NK-92 (cell line): ENCODE measurements around the gene DOCK8.

Experiments
- DNase-seq: peaks from one replicate; lab custom pipeline; 2025; ENCODE audit not compliant: unreplicated experiment; lab: John Stamatoyannopoulos, UW

Gene DOCK8

DNA sequence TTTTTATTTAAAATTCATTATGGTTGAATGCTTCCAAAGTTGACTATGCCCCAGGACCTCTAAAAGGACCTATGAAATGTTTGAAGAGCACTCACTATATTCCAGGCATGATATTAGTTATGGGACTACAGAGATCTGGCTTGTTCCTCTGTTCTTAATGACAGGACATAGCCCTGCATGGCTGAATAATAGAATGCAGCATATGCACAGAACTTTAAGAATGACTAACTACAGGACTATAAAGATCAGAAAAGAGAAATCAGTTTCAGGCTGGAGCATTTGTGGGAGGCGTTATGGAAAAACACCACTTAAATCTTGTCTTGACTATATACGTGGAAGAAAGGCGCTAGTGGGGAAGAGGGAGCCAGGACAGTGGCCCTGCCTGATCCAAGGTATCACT, 239.2 kb downstream of the DOCK8 start:
- DNase-seq = no peak

DNA sequence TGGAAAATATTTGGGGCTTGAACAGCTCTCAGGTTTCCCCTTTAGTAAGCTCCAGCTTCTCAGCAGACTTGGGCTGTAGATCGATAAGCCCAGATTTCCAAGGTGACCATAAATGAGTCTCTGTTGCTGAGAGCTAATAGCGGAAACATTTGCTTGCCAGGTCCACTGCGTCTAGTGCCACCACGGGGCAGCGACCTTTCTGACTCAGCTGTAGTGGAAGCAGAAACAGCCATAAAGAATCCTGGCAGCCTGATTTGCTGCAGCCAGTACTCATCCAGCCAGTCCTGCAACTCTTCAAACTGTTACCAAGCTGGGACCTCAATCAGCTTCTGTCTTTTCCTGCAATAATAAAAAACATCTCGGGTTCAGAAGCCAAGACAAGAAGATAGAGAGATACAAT, 241.7 kb downstream of the DOCK8 start:
- no peak for DNase-seq

DNA sequence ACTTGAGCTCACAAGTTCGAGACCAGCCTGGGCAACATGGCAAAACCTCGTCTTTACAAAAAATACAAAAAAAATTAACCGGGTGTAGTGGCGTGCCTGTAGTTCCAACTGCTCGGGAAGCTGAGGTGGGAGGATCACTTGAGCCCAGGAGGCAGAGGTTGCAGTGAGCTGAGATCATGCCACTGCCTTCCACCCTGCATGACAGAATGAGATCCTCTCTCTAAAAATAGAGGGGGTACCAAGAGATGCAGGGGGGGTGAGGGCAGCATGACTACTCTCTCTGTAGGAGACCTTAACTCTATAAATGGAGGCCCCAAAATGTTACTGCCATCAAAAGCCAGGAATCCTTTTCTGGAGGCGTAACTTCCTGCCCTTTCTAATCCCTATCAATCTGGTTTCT, 243.9 kb downstream of the DOCK8 start:
- DNase-seq = no peak

DNA sequence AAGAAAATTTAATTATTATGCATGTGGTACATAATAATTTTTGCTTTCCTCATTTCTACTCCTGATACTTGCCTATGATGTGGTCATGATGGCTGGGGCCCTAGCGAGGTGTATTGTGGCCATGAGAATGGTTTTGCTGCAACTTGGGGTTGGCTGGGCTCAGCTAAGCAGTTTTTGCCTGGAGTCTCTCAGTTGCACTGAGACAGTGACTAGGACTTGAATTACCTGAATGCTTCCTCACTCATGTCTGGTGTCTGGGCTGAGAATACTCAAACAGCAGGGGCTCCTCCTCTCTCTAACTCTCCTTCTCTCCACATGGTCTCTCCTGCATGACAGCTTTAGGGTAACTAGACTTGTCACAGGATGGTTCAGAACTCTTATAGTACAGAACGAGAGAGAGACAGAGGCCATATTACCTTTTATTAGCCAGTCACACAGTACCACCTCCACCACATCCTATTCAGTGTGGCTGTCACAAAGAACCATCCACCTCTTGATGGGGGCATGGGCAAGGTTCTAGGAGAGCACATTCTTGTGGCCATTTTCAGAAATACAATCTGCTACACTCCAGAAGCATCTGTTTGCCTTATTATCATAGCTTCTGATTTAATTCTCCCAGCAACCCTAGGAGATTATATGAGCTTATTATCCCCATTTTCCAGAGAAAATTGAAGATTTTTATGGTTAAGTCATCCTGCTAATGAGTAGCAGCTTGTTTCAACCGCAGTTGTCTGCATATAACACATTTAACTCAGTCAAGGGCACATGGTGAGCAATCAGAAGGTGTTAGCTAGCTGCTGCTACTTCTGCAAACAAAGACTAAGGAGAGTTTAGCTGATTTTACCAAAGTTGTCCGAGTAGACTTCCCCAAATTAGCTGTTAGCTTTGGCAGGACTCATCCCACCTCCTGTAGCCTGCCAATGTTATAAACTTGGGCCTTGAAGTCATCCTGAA, 245.1 kb downstream of the DOCK8 start:
- no peak for DNase-seq

DNA sequence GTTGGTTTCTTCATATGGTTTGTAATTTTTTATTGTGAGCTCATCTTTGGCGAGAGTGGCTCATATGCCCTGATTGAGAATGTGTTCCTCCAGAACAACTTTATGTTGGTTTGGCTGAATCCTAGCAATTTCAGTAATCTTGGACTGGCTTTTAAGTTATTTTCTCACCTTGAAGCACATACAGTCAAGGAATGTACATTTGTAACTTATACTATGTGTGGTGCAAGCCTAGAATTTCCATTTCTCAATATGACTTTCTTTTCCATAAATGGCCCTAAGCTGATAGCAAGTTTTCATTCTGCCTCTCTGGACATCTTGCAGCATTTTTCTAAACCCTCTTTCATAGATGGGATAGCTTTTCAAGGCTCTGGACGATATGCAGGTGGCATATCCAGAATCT, 247.5 kb downstream of the DOCK8 start:
- DNase-seq = no peak

DNA sequence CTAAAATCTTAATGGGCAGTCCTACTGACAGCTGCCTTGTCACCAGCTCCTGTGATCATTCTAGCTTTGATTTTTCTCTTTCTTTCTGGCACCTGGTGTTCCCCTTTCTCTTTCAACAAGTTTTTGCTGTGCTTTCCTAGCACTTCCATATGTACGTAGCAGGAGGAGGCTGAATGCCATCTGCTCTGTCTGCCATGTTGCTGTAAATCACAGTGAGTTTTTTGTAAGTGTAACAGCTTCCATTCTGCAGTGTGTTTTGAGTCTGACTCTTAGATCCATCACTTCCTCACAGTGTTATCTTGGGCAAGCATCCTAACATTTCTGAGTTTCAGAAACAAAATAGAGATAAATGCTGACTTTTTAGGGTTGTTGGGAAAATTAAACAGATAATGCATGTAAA, 247.9 kb downstream of the DOCK8 start:
- no peak for DNase-seq

DNA sequence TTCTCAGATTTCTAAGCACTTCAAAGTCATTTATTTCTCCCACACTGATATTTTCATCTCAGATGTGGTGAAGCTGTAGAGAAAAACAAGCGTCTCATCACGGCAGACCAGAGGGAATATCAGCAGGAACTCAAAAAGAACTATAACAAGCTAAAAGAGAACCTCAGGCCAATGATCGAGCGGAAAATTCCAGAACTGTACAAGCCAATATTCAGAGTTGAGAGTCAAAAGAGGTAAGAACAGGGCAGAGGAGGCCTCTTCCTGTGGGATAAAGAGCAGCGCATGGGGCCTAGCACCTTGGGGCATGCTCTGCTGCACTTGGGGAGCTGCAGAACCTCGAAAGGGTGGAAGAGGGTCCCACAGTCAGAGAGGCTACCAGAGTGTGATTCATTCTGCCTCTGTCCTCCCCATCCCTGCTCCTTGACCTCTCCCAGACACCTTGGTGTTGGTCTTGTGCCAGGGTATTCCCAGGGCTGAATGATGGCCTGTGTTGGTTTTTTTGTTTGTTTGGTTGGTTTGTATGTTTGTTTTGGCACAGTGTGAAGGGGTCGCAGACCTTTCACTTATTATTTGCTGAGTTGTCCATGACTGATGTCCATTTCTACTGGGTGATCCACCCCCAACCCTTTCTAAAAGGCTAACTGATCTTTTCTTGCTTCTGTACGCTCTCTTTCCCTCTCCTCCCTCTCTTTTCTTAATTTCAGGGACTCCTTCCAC, 248.9 kb downstream of the DOCK8 start:
- no peak for DNase-seq

DNA sequence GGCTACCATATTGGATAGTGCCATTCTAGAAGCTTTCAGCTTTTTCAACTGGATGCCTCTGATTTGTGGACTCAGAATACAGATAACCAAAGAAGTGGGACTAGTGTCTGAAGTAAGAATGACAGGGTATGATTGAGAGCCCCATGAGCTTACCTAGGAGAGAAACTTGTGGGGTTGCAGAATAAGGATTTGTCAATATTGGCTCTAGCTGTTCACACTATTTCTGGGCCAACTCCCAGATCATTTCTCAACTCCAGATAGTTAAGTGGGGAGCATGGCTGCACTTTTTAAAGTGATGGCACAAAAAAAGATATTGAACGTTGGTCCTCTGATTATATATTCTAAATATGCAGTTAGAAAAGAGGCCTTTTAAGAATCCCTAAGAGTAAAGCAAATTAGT, 252.1 kb downstream of the DOCK8 start:
- DNase-seq = no peak

DNA sequence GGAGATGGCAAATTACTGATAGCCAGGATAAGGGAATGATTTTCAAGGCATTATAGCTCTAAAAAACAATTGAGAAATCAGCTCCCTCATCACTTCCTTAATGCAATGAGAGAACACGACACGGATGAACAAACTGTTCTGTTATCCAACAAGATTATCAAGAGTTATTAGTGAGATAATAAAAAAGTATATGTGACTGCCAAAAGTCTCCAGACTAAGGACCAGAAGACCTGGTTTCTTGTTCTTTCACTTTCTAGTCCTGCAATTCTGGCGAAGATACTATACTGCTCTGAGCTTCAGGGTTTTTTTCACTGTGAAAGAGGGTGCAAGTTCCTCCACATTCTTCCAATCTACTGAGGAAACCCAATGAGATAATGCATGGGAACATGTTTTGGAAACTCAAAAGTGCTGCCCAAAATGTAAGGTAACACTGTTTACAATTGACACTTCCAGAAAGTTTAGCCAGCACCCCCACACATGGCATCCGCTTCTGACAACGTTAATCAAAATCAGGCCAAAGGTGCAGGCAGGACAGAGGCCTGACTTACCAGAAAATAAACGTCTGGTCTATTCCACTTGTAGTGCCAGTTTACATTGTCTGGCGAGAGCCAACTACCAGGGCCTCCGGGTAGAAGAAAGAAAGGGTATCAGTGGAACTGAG, 254.2 kb downstream of the DOCK8 start:
- no peak for DNase-seq

DNA sequence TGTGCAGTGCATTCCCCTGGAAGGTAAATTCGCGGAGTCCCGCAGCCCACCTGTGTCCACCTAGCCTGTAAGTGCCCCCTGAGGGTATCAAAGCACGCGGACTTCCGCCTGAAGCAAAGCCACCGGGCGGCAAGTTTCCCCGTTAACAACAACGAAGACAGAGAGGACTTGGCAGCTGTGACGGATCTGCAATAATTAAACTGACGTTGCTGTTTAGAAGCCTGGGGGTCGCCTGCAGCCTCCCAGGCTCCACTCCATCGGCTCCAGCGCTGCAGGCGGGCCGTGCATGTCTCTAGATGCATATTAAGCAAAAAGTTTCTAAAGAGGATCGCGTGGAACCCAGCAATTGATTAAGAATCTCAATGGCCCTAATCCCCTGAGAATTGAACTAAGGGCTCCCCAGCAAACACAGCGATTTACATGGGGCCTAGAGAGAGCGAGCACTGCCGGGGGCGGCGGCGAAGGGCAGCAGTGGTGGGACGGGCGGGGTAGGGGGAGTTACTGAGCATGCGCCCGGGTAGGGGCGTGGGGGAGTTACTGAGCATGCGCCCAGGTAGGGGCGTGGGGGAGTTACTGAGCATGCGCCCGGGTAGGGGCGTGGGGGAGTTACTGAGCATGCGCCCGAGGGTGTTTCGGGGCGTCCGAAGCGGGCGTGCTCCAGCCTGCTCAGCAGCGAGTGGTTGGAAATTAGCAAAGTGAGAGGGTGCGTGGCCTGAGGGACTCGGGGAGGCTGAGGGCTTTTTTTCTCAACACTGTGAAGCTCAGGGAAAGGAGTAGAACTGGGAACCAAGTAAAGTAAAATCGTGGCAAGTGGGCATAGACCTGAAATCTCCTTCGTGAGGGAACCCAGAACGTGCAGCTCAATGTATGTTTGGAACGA, 255.2 kb downstream of the DOCK8 start:
- peak; percentile 42 for DNase-seq

DNA sequence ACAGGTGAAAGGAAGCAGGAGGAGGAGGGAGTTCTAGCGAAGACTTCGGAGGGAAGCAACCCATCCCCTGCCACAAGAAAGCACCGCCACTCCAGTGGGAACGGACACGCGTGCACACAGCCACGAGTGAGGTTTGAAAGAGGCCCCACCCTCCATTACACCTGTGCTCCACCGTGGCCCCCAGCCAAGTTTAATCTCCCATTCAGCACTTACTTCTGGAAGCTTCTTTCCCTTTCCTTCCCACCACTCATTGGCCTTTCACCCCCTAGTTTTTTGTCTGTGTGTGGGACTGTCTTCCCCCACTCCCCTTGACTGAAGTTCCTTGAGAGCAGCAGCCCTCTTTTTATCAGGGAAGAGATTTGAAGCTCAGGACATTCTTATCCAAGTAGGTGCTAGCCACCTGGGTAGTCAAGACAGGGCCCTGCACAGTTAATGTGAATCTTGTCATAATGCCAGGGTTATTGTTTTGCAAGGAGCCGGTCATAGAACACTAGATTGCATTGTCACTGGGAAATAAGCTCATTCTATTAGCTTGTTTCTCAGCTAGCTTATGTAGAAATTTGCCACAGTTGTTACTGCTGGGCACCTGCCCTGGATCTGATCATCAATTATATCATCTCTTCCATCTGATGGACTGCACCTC, 256.0 kb downstream of the DOCK8 start:
- DNase-seq = no peak

DNA sequence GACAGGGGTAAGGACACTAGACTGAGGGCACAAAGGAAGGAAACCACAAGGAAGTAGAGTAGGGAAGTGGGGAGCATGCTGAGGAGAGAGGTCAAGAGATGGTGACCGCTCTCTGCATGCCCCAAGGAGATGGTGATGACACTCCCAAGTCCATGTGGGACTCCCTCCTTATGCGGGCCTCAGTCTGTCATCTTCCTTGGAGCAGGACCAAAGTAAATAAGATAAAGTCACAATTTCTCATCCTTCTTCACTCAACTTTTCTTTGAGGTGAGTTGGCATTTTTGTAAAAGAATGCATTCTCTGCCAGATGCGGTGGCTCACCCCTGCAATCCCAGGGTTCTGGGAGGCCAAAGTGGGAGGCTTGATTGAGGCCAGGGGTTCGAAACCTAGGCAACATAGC, 256.7 kb downstream of the DOCK8 start:
- DNase-seq = no peak

DNA sequence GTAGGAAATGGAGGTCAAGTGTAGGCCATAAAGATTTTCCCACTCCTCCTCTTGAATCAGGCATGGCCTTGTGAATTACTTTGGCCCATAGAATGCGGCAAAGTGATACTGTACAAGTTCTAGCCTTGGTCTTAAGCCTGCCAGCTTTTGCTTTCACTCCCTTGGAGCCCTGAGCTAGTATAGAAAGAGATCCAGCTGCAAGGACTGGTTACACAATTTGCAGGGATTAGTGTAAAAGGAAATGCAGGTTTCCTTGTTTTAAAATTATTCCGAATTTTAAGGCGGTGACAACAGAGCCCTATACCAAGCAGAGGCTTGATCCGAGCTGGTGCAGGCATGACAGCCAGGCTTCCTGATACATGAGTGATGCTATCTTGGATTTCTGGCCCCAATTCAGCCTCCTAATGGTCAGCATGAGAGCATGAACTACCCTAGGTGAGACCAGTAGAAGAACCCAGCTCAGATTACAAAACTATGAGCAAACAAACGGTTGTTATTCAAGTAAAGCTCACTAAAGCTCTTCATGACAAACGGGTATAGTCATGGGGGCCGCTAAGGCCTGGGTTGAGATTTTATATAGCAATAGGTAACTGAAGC, 257.9 kb downstream of the DOCK8 start:
- no peak for DNase-seq

DNA sequence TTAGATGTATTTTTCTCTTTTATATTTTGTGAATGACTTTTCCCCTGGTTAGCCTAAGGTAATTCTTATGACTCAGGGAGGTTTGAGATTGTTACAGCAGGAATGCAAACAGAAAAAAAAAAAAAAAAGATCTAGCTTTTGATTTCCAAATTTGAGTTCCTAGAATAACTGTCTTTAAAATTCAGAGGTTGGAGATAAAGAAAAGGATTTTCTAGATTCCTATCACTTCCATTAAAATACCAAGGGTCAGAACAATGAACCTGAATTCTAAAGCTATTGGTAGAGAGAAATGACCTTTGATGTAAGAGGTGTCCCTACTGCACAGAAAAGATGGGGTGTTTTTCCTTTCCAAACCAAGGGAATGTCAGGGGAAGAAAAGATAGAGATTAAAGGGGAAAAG, 262.5 kb downstream of the DOCK8 start:
- no peak for DNase-seq

DNA sequence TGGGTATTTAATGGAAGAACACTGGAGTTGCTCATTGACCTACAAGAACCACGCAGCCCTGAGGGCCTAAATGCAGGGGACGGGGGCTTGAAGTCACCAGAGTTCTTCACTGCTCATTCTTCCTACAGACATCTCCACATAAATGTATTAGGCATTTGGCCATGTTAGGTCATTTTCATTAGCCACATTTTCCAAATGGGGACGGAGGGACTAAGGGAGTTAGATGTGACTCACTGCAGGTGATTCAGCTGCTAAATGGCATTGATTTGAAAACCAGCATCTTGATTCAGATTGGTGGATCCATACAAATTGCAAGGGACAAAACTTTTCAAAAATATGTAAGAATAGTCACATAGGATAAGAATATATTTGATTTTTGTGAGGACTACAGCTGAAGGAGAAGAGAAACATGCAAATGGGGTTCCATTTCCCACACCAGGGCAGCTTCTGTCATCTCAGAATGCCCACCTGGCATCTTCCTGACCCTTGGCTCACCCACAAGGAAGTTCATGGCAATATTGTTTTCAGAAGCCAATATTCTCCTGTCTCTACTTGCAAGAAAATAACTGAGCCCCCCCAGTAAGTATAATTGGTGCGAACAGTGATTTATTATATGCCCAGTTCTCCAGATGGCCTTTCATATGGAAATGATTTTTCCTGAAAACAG, 264.8 kb downstream of the DOCK8 start:
- DNase-seq = no peak

DNA sequence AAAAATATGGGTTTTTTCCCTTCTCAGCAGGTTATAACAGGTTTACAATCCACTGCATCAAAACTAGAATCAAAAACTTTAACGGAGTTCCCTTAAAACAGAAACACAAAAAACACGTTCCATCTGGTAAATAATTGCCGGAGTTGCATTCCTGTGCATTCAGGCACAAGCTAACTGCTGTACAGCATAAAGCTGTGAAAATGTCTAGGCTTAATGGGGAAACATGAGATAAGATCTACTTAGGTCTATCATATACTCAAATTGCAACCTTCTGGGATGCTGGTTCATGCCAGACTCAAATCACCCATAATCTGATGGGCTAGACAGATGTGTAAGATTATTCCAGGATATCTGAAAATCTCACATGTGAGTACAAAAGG, 265.3 kb downstream of the DOCK8 start:
- no peak for DNase-seq

DNA sequence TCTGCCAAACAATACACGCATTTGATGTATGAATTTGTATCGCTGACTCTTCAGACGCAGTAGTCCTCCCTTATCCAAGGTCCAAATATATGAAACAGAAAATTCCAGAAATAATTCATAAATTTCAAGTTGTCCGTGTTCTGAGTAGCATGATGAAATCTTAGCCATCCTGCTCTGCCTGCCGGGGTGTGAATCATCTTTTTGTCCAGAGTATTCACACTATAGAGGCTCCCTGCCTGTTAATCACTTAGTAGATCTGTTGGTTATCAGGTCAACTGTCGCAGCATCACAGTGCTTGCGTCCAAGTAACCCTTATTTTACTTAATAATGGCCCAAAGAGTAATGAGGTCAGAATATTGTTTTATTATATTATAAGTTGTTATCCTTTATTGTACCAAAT, 268.1 kb downstream of the DOCK8 start:
- DNase-seq = no peak

DNA sequence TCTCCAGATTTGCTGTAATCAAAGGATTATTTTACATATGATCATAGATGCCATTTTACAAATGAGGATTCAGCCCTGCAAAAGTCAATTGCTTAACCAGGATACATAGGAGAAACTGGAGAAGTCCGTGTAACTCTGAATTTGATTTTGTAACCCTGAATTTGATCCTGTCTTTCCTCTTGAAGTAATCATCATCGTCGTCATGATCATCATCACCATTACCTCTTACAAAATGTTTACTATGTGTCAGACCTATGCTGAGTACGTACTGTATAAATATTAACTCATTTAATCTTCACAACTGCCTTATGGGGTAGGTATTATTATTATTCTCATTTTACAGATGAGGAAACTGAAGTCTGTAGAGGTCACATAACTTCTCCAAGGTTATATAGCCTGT, 271.5 kb downstream of the DOCK8 start:
- DNase-seq = no peak

DNA sequence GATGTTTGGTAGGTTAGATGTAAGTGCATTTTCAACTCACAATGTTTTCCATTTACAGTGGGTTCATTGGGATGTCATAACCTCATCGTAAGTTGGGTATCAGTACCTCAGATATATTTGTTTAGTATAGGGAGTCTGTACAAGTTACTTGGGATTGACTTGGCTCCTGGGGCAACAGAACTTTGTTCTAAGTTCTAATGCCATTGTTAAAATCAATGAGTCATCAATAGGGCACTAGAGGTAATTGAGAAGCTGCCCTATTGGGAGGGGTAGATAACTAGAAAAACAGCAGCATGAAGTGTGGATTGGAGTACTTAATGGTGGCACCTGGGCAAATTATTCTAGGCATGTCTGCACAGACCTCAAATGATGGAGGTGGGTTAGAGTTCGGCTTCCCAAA, 272.8 kb downstream of the DOCK8 start:
- DNase-seq = no peak

DNA sequence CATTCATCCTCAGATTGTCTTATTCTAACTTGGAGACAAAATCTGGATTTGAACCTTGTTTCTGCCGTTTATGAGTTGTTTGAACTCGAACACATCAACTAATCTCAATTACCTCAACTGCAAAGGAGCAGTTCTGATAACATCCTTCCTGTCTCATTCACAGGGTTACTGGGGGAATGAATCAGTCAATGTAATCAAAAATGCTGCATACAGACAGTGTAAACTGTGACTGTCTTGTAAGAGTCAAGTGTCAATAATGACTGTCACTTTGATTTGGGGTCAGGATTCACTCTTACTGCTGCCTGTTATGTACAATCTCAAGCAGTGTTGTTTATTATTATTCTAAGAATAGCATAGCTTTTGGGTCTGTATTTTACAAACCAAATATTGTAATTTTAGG, 273.8 kb downstream of the DOCK8 start:
- DNase-seq = no peak
